ENCODE measurements around the gene SEMA3C.

The SEMA3C gene

GRCh38 chr7:80923211-80923612 is 4.4 kb upstream of the SEMA3C start:
- Histone ChIP-seq H3K4me1 (ENCODE audit: control insufficient read depth, low read depth, low read length) (peaks cover under 1% of the 10 kb centered on the region), H3K9ac (ENCODE audit: low read length) (no peak overlapping the region), H3K27me3 (ENCODE audit: control insufficient read depth, insufficient read depth, low read length) (peaks cover 13% of the 10 kb centered on the region), H3K4me3 (ENCODE audit: low read length) (no peak overlapping the region), H3K27ac (ENCODE audit: low read length) (no peak overlapping the region), H3K9me3 (ENCODE audit: control insufficient read depth, low read depth, low read length) (no peaks in the 10 kb centered on the region), H3K36me3 (ENCODE audit: control insufficient read depth, low read depth, low read length) (no peaks in the 10 kb centered on the region)

GRCh38 chr7:80922253-80923049 is 3.6 kb upstream of the SEMA3C start:
- H3K27ac ChIP-seq (ENCODE audit: low read length): no peak overlapping the region

GRCh38 chr7:80921130-80921529 is 2.3 kb upstream of the SEMA3C start:
- Histone ChIP-seq H3K9ac (ENCODE audit: low read length) (no peak overlapping the region), H3K27ac (ENCODE audit: low read length) (no peak overlapping the region), H3K36me3 (ENCODE audit: control insufficient read depth, low read depth, low read length) (no peaks in the 10 kb centered on the region), H3K9me3 (ENCODE audit: control insufficient read depth, low read depth, low read length) (no peaks in the 10 kb centered on the region), H3K4me1 (ENCODE audit: control insufficient read depth, low read depth, low read length) (peaks cover 9% of the 10 kb centered on the region), H3K27me3 (ENCODE audit: control insufficient read depth, insufficient read depth, low read length) (peaks cover 25% of the 10 kb centered on the region), H3K4me3 (ENCODE audit: low read length) (no peak overlapping the region)

More at GRCh38 chr7:80922253-80923049, 3.6 kb upstream of the SEMA3C start:
- Histone ChIP-seq H3K4me3 (ENCODE audit: low read length) (no peak overlapping the region), H3K27me3 (ENCODE audit: control insufficient read depth, insufficient read depth, low read length) (peaks cover 21% of the 10 kb centered on the region), H3K9ac (ENCODE audit: low read length) (no peak overlapping the region), H3K9me3 (ENCODE audit: control insufficient read depth, low read depth, low read length) (no peaks in the 10 kb centered on the region), H3K36me3 (ENCODE audit: control insufficient read depth, low read depth, low read length) (no peaks in the 10 kb centered on the region), H3K4me1 (ENCODE audit: control insufficient read depth, low read depth, low read length) (peaks cover 4% of the 10 kb centered on the region)

GRCh38 chr7:80918399-80918798 is 452 bp downstream of the SEMA3C start:
- peak overlapping the region; percentile 14 for H3K9ac ChIP-seq (ENCODE audit: low read length)
- H3K9me3 ChIP-seq (ENCODE audit: control insufficient read depth, low read depth, low read length): no peaks in the 10 kb centered on the region
- H3K27me3 ChIP-seq (ENCODE audit: control insufficient read depth, insufficient read depth, low read length): peaks cover 25% of the 10 kb centered on the region
- peaks cover 9% of the 10 kb centered on the region for H3K4me1 ChIP-seq (ENCODE audit: control insufficient read depth, low read depth, low read length)
- H3K4me3 ChIP-seq (ENCODE audit: low read length): peak overlapping the region; percentile 62
- no peaks in the 10 kb centered on the region for H3K36me3 ChIP-seq (ENCODE audit: control insufficient read depth, low read depth, low read length)
- no peak overlapping the region for H3K27ac ChIP-seq (ENCODE audit: low read length)

- H3K27me3 ChIP-seq (ENCODE audit: control insufficient read depth, insufficient read depth, low read length): peaks cover 25% of the 10 kb centered on the region
- H3K4me1 ChIP-seq (ENCODE audit: control insufficient read depth, low read depth, low read length): peaks cover 9% of the 10 kb centered on the region
- no peaks in the 10 kb centered on the region for H3K9me3 ChIP-seq (ENCODE audit: control insufficient read depth, low read depth, low read length)
- H3K9ac ChIP-seq (ENCODE audit: low read length): no peak overlapping the region
- no peak overlapping the region for H3K27ac ChIP-seq (ENCODE audit: low read length)
- H3K4me3 ChIP-seq (ENCODE audit: low read length): no peak overlapping the region
- no peaks in the 10 kb centered on the region for H3K36me3 ChIP-seq (ENCODE audit: control insufficient read depth, low read depth, low read length)
Measured at GRCh38 chr7:80916770-80917741, 1.8 kb downstream of the SEMA3C start.

GRCh38 chr7:80910228-80910627 is 8.6 kb downstream of the SEMA3C start:
- no peak overlapping the region for H3K27ac ChIP-seq (ENCODE audit: low read length)

GRCh38 chr7:80908360-80908797 is 10.5 kb downstream of the SEMA3C start:
- Histone ChIP-seq H3K27ac (ENCODE audit: low read length) (no peak overlapping the region), H3K9me3 (ENCODE audit: control insufficient read depth, low read depth, low read length) (no peaks in the 10 kb centered on the region), H3K9ac (ENCODE audit: low read length) (no peak overlapping the region), H3K27me3 (ENCODE audit: control insufficient read depth, insufficient read depth, low read length) (no peaks in the 10 kb centered on the region), H3K4me1 (ENCODE audit: control insufficient read depth, low read depth, low read length) (peaks cover 5% of the 10 kb centered on the region), H3K36me3 (ENCODE audit: control insufficient read depth, low read depth, low read length) (no peaks in the 10 kb centered on the region), H3K4me3 (ENCODE audit: low read length) (no peak overlapping the region)

More at GRCh38 chr7:80910228-80910627, 8.6 kb downstream of the SEMA3C start:
- Histone ChIP-seq H3K9me3 (ENCODE audit: control insufficient read depth, low read depth, low read length) (no peaks in the 10 kb centered on the region), H3K36me3 (ENCODE audit: control insufficient read depth, low read depth, low read length) (no peaks in the 10 kb centered on the region), H3K9ac (ENCODE audit: low read length) (no peak overlapping the region), H3K27me3 (ENCODE audit: control insufficient read depth, insufficient read depth, low read length) (no peaks in the 10 kb centered on the region), H3K4me3 (ENCODE audit: low read length) (no peak overlapping the region), H3K4me1 (ENCODE audit: control insufficient read depth, low read depth, low read length) (peaks cover 5% of the 10 kb centered on the region)

GRCh38 chr7:80907612-80908011 is 11.2 kb downstream of the SEMA3C start:
- H3K27ac ChIP-seq (ENCODE audit: low read length): no peak overlapping the region
- no peaks in the 10 kb centered on the region for H3K36me3 ChIP-seq (ENCODE audit: control insufficient read depth, low read depth, low read length)
- no peak overlapping the region for H3K4me3 ChIP-seq (ENCODE audit: low read length)

GRCh38 chr7:80907141-80907601 is 11.7 kb downstream of the SEMA3C start:
- no peaks in the 10 kb centered on the region for H3K36me3 ChIP-seq (ENCODE audit: control insufficient read depth, low read depth, low read length)
- H3K9me3 ChIP-seq (ENCODE audit: control insufficient read depth, low read depth, low read length): no peaks in the 10 kb centered on the region
- no peaks in the 10 kb centered on the region for H3K27me3 ChIP-seq (ENCODE audit: control insufficient read depth, insufficient read depth, low read length)
- H3K4me1 ChIP-seq (ENCODE audit: control insufficient read depth, low read depth, low read length): peaks cover 5% of the 10 kb centered on the region
- no peak overlapping the region for H3K9ac ChIP-seq (ENCODE audit: low read length)
- no peak overlapping the region for H3K27ac ChIP-seq (ENCODE audit: low read length)
- no peak overlapping the region for H3K4me3 ChIP-seq (ENCODE audit: low read length)

More at GRCh38 chr7:80907612-80908011, 11.2 kb downstream of the SEMA3C start:
- no peak overlapping the region for H3K9ac ChIP-seq (ENCODE audit: low read length)
- no peaks in the 10 kb centered on the region for H3K27me3 ChIP-seq (ENCODE audit: control insufficient read depth, insufficient read depth, low read length)
- H3K4me1 ChIP-seq (ENCODE audit: control insufficient read depth, low read depth, low read length): peaks cover 5% of the 10 kb centered on the region
- H3K9me3 ChIP-seq (ENCODE audit: control insufficient read depth, low read depth, low read length): no peaks in the 10 kb centered on the region

GRCh38 chr7:80905334-80905733 is 13.5 kb downstream of the SEMA3C start:
- Histone ChIP-seq H3K9ac (ENCODE audit: low read length) (no peak overlapping the region), H3K36me3 (ENCODE audit: control insufficient read depth, low read depth, low read length) (no peaks in the 10 kb centered on the region), H3K9me3 (ENCODE audit: control insufficient read depth, low read depth, low read length) (no peaks in the 10 kb centered on the region), H3K4me3 (ENCODE audit: low read length) (no peak overlapping the region), H3K27me3 (ENCODE audit: control insufficient read depth, insufficient read depth, low read length) (no peaks in the 10 kb centered on the region), H3K27ac (ENCODE audit: low read length) (no peak overlapping the region), H3K4me1 (ENCODE audit: control insufficient read depth, low read depth, low read length) (peaks cover 5% of the 10 kb centered on the region)

- Histone ChIP-seq H3K9me3 (ENCODE audit: control insufficient read depth, low read depth, low read length) (no peaks in the 10 kb centered on the region), H3K36me3 (ENCODE audit: control insufficient read depth, low read depth, low read length) (no peaks in the 10 kb centered on the region), H3K9ac (ENCODE audit: low read length) (no peak overlapping the region), H3K4me1 (ENCODE audit: control insufficient read depth, low read depth, low read length) (peaks cover 5% of the 10 kb centered on the region), H3K4me3 (ENCODE audit: low read length) (no peak overlapping the region), H3K27me3 (ENCODE audit: control insufficient read depth, insufficient read depth, low read length) (no peaks in the 10 kb centered on the region), H3K27ac (ENCODE audit: low read length) (no peak overlapping the region)
Measured at GRCh38 chr7:80902716-80903308, 16.0 kb downstream of the SEMA3C start.

Measured in iPS-18a (cell line).